Activated T-cell treated with anti-CD3 and anti-CD28 coated beads for 1 hour (primary cell): ENCODE data around the gene CACNB2.

Source experiments
- DNase-seq: peaks from one replicate; pipeline ENCODE4 v3.0.0-alpha.2; 2020; ENCODE audit warnings: low read depth

Gene CACNB2

DNA sequence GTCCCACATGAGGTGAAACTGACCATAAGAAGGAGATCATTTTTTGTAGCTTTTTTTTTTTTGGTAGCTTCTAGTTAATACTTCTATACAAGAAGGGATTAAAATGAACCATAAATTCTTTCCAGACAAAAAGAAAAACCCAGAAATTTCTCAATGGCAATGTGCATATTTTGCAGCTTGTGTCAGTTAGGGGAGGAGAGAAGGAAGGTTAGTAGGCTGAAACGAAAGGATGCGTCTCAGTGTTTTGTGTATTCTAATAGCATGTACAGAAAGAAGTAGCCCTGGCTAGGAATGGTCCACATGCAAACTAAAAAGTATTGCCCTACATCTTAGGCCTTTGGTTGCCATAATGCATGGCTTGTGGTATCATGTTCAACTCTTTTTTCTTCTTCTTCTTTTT is 90.6 kb downstream of the CACNB2 start:
- DNase-seq = no peak

- DNase-seq = no peak
Measured at GRCh38 chr10:18231480-18231879, 91.3 kb downstream of the CACNB2 start.

DNA sequence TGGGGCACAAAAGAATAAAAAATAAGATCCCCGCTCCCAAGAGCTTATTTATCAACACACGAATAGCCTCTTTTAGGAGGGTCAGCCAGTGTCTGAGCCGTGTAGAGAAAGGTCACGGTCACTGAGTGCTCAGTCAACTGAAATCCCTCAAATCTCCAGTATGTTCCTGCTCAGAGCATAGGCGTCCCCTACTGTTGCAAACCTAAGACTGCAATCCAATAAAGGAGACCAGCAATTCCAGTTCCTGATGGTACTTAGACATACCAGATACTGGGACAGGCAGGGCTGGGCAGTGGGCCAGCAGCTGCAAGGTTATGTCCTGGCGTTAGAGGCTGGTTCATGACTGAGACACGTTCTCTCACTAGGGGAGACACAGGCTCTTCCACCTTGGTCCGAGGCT is 93.6 kb downstream of the CACNB2 start:
- no peak for DNase-seq

DNA sequence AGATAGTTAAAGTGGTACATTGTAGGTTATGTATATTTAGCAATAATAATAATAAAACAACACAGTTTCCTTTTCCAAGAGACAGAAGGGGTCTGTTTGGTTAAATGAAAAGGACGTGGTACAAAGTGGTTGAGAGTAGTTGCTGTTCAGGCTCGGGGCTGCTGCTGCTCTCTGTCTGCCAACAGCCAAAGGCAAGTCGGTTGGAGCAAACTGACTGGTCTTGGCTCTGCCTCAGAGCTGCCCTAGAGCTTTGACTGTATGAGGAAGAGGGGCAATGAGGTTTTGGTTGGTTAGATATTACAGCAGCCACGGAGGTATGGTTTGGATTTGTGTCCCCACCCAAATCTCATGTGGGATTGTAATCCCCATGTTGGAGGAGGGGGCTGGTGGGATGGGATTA is 95.3 kb downstream of the CACNB2 start:
- no peak for DNase-seq

GRCh38 chr10:18236756-18237155 is 96.5 kb downstream of the CACNB2 start:
- DNase-seq = no peak

- no peak for DNase-seq
Measured at GRCh38 chr10:18238870-18239485, 98.8 kb downstream of the CACNB2 start.

GRCh38 chr10:18240185-18240882 is 100.1 kb downstream of the CACNB2 start:
- no peak for DNase-seq

DNA sequence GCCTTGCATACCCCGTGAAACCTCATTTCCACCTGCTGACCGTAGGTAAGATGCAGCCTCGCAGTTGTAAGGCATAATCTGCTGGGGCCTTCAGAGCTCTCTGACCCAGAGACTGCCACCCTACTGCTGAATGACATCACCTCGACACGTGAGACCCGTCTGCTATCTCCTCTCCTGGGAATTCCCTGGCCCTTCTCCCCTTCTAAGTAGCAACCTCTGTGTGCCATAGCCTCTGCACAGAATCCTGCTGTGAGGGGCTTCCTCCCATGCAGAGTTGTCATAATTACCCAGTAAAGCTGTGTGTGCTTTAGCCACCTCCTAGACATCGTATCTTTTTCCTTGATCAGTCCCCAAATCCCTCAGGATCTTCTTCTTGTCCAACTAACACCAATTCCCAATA is 106.7 kb downstream of the CACNB2 start:
- DNase-seq = no peak

DNA sequence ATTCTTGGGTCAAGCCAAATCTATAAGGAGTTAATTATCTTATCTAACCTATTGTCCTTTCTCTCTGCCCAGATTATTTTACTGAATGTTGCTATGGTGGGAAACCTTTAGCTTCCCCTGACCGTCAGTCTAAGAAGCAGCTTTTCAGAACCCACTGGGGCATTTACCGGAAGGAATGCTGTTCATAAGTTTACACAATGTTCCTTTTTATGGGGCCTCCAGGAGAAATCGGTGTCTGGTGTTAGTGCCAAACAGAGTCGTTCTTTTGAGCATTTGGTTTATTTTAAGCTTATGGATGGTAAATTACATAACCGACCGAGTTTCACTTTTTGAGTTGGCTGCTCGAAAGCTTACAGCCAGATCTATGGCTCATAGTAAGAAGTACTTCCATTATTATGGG is 111.9 kb downstream of the CACNB2 start:
- DNase-seq = no peak

- DNase-seq = no peak
Measured at GRCh38 chr10:18254086-18254485, 113.9 kb downstream of the CACNB2 start.

DNA sequence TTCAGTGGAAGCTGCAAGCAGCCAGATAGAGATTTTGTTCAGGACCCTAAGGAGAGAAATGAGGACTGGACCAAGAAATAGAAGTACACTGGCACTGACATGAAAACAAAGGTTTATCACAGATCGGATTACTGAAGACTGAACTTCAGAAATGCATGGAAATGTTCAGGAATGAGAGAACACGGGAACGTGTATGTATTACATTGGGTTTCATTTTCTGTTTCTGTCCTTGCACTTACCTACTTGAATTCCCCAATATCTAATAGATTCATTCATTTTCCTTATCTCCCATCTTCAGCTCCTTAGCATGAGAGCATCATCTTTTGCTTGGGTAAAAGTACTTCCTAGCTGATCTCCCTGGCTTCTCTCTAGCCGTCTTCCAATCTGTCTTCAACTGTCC is 114.5 kb downstream of the CACNB2 start:
- no peak for DNase-seq

DNA sequence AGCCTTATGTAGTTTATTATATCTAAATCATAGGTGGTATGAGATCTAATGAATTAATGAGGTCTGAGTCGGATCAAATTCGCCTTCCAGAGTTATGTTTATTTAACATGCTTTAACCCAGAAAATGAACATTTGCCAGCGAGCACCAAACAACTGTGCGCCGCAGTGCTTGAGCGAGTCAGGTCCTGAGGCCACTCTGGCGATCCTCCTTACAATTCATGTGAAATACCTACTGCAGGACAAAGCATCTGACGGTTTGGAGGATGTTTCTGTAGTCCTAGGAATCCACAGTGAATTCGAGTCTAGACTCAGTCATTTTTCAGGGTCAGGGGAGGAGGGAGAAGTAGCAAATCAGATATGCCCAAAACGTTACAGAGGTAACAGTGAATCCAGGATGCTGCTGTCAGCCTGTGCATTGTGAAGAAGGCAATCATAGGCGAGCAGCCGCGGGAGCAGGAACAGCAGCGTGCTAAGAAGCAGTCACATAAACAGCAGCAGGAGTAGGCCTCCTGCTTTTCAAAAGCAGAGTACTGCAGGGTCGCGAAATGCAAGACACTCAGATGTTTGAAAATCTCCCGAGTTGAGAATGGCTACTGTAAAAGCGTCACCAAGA is 120.2 kb downstream of the CACNB2 start:
- no peak for DNase-seq

GRCh38 chr10:18261063-18261610 is 120.9 kb downstream of the CACNB2 start:
- DNase-seq = no peak

DNA sequence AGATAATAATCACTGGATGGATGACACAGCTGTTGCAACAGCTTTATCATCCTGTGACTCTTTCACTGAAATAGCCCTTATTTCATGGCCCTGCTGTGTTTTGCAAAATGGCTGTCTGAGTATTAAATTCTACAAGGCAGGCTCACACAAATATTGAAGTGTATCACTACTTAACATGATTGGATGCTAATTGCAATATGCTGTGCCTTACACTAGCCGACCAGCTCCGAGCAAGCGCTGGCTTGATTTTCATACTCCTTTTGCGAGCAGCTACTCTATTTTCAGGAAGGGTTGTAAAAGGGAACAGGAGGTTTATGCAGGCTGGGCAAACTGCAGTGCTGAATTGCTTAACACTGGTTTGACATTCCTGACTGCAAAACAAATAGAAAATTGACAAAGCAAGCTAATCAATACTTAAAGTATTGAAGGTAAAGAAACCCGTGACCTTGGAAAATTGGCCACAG is 121.6 kb downstream of the CACNB2 start:
- DNase-seq = no peak

- DNase-seq = no peak
Measured at GRCh38 chr10:18264466-18265050, 124.3 kb downstream of the CACNB2 start.

- no peak for DNase-seq
Measured at GRCh38 chr10:18268005-18268404, 127.8 kb downstream of the CACNB2 start.

DNA sequence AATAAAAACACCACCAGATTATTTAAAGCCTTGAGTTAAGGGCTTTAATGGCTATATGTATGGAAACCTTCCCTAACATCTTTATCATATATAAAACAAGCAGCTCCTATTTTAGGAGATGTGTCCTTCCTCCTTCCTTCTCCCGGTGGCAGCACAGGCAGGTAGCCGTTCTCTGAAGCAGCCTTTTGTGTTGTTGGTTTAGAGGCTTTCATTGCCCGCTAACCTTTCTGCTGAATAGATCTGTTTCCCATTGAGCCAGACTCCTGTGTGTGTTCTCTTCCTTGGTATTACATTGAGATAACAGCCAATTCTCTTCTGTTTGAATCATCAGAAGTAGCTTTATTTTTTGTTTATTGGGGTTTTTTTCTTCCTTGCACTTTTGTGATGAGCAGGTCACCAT is 131.3 kb downstream of the CACNB2 start:
- DNase-seq = no peak

GRCh38 chr10:18273039-18273438 is 132.8 kb downstream of the CACNB2 start:
- no peak for DNase-seq

DNA sequence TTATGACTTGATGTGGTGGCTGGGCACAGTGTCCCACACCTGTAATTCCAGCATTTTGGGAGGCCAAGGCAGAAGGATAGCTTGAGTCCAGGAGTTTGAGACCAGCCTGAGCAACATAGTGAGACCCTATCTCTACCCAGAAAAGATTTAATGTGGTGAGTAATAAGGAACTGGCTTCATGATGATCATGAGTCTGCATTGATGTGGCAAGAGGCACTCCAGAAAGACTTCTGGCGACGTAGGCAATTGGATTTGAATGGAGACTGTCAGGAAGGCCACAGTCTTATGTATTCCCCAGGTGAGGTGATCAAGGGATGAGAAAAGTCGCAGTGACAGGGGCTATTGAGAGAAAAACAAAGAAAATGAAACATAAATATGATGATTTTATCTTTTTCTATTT is 138.0 kb downstream of the CACNB2 start:
- DNase-seq = no peak

DNA sequence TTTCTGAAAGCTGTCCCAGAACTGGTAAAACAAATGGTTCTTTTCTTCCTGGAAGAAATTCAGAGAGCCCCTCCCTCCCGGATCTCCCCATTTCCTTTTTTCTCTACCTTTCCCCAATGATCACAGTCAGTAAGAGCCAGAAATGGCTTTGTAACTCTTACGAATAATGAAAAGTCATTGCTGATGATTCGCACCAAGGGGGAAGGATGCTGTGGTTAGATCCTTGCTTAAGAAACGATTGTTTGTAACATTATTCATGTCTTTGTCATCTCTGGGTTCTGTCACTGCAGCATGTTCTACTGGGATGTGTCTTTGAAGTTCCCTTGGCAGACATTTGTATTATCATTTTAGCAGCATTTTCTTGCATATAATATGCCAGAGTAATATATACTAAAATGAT is 138.9 kb downstream of the CACNB2 start:
- DNase-seq = no peak

- no peak for DNase-seq
Measured at GRCh38 chr10:18282094-18282493, 141.9 kb downstream of the CACNB2 start.

- DNase-seq = no peak
Measured at GRCh38 chr10:18290651-18291313, 150.6 kb downstream of the CACNB2 start.
